GM19463 (cell line): ENCODE measurements around the gene HSFX4.
"Not testable (repeated sequence)": the region's sequence is repeated elsewhere in the genome, so short reads cannot be mapped to it uniquely, and the experiment has no call there.

Source experiments
- ATAC-seq: cut with Tn5 transposase; IDR thresholded peaks from one replicate; pipeline ENCODE4 v1.9.1; 2021; ENCODE audit warnings: mild to moderate bottlenecking, moderate library complexity; ENCODE audit not compliant: unreplicated experiment

HSFX4 gene

GRCh38 chrX:149937328-149937727 lies 8.0 kb downstream of the HSFX4 start:
- ATAC-seq = not testable (repeated sequence)

DNA sequence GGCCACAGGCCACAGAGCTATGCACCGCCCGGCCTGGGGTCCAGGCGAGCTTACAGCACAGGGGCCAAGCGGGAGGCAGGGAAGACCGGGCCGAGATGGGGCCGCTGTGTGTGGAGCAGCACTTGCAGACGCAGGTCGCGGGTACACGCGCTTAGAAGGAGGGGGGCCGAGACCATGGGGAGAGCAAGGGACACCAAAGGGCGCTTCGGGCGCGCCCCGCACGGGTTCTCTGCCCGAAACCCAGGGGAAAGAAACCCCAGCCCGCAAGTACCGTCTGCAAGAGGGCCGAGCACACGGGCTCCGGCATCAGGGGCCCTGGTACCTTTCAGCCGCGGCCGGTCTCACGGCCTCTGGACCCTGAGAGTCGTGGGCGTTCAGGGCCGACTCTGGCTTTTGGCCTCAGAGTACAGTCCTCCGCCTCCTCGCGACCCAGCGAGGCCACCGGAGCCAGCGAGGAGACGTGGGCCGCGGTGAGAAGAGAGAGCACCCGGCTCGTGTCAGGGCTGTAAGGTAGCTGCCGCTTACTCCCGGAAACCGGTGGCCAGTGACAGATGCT lies 8.6 kb downstream of the HSFX4 start:
- ATAC-seq = peak; percentile 0

DNA sequence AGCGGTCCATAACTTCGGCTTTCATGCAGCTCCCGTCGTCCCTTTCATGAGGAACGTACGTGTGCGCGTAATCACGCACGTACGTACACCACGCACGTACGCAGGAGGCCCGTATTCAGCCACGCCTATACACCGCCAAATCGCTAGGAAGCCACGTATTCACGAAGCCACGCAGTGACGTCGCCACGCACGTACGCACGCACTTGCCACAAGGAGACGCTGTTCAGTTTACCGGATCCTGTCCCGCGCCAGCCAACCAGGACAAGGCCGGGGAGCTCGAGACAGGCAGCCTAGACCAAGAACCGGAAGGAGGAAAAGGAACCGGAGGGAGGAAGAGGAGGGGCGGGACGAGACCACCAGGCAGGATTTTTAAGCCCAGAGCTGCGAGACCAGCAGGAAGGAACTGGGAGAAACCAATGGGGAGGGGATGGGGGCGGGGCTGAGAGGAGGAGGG lies 9.1 kb downstream of the HSFX4 start, which contains the start of gene EOLA2:
Gene EOLA2 (minus strand): TSS at position 65 of the 454 bp plus-strand sequence. CDS start 4,617 bp downstream, outside the sequence.
- peak; percentile 61 for ATAC-seq

DNA sequence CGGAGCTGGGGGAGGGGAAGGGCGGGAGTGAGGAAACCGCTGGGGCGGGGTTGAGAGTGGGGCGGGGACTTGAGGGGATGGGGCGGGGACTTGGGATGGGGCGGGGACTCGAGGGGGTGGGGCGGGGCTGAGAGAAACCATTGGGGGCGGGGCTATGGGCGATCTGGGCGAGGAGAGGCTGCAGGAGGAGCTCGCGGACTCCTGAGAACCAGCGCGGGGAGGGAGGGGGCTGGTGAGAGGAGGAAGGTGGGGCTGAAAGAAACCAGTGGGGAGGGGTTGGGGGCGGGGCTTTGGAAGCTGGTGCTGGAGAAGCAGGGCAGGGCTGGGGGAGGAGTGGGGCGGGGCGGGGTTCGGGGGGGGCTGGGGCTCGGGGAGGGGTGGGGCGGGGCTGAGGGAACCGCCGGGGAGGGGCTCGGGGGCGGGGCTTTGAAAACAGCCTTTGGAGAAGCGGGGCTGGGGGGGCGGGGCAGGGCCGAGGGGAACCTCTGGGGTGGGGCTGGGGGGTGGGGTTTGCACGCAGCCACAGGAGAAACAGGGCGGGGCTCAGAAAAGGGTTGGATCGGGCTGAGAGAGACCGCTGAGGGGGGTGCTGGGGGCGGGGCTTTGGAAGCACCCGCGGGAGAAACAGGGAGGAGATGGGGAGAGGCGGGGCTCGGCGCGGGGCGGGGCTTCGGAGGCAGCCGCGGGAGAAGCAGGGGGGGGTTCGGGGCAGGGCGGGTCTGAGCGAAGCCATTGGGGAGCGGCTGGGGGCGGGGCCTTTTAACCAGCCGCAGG lies 9.7 kb downstream of the HSFX4 start:
- peak; percentile 1 for ATAC-seq

GRCh38 chrX:149939655-149939904 lies 10.2 kb downstream of the HSFX4 start:
- peak; percentile 6 for ATAC-seq

DNA sequence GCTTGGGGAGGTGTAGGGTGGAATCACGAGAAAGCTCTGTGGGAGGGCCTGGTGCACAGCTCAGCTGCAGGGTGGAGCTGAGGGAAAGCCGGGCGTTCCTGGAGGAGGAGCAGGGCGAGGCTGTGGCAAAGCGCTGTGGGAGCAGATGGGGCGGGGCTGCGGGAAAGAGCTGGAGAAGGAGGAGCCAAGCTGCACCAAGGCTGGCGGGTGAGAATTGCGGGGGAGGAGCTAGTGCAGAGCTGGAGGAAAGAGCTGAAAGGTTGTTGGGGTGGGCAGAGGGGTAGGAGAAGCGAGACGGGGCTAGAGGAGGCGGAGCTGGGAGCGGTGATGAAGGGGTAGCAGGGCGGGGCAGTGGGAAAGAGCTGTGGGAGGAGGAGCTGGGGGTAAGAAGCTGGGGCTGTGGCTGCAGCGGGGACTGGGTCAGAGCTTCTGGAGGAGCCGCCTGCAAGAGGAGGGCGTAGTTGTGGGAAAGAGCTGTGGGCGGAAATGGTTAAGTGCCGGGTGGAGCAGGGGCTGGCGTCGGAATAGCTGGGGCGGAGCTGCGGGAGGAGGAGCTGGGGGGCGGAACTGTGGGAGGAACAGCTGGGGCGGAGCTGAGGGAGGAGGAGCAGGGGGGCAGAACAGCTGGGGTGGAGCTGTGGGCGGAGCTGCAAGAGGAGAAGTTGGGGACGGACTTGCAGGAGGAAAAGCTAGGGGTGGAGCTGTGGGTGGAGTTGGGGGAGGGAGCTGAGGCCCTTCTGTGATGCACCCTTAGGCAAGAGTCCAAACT lies 10.7 kb downstream of the HSFX4 start:
- peak; percentile 46 for ATAC-seq

GRCh38 chrX:149940674-149941024 lies 11.3 kb downstream of the HSFX4 start:
- not testable (repeated sequence) for ATAC-seq

GRCh38 chrX:149945087-149945670 lies 15.8 kb downstream of the HSFX4 start:
- ATAC-seq = not testable (repeated sequence)

DNA sequence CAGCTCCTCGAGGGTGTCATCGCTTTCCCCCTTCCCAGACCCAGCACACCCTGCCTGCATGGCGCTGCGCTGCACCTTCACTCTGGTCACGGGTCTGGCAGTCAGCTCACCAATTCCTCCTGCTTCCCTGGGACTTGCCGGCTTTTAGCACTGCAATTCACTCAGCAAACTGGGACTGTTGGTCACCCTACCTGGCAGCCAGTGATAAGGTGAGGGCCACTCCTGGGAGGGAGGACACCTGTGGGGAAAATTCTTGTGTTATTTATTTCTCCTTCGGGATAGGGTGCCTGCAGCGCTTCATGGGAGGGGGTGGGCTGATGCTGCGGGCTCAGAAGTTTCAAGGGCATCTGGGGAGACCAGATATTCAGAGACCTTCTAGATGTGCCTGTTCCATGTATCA lies 16.4 kb downstream of the HSFX4 start:
- ATAC-seq = not testable (repeated sequence)

DNA sequence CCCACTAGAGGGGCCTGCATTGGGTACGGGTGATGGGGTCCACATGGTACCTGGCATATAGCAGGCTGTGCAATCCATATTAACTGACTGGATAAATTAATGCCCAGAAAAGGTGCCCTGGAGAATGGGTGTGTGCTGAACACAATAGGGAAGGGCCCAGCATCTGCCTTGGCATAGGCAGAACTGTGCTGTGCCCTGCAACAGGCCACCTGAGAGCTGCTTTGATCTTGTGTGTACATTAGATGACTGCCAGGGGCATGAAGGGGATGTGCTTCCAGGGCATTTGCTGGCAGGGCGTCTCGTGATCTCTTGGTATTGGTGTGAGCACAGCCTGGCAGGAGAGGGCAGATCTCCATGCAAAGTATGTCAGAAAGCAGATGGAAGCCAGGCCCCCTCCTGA lies 17.6 kb downstream of the HSFX4 start:
- ATAC-seq = not testable (repeated sequence)

GRCh38 chrX:149948016-149948415 lies 18.6 kb downstream of the HSFX4 start:
- no peak for ATAC-seq

DNA sequence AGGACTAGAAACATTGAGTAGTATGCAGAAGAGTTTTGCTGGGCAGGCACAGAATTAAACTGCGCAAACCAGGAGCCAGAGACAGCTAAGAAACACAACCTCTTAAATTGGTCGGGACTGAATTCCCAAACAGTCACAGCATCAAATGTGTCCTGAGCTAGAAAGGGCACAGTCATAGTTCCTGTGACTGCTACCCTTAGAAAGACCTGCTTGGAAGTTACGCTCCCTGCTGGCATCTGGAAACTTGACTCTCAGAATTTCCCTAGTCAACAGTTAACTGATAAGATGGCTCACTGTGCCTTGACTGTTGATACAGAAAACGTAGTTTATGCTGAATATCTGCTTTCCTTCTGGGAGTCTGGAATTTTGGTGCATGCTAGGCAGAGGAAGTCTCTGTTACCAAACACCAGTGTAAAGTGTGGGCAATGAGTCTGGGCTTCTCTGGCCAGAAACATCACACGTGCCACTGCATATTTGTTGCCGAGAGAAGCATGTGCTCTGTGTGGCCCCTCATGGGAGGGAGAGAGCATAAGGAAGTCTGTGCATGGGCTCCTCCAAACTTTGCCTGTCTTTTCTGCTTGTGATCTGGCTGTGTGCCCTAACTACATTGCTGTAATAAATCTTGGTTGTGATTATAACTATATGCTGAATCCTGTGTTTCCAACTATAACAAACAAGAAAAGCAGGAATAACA lies 20.5 kb downstream of the HSFX4 start:
- ATAC-seq = no peak

DNA sequence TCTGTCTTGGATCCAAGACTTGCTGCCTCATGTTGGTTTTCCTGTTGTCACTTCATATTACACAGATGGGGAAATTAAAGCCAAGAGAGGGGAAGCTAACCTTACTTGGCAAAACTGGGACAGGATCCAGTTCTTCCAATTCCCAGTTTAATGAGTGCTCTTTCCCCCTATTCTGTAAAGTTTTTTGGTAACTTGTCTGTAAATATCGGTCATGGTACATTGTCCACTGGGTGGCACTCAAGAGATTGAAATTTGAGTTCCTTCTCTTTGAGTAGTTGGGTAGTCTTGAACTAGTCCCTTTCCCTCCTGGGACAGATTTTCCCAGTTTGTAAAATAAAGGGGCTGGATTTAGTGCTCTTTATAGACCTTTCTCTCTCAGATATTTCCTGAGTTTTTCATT lies 21.3 kb downstream of the HSFX4 start:
- ATAC-seq = no peak

GRCh38 chrX:149961572-149961971 lies 32.2 kb downstream of the HSFX4 start:
- no peak for ATAC-seq

DNA sequence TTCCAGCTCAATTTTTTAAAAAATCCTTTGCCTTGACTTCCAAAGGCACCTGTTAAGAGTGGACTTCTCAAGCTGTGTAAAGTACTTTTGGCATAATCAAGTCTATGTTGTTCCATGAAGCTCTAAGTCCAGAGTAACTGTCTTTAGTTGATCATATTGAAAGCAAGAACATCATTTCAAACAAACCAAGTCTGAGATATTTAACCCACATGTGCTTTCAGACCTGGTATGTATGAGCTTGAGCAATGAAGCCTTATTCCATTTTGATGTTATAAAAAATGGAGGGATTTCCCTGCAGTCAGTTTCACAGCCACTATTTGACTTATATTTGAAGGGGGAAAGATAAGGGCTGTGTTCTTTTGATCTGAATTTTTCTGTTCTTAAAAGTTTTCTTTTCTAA lies 32.6 kb downstream of the HSFX4 start:
- no peak for ATAC-seq

- ATAC-seq = peak; percentile 88
Measured at GRCh38 chrX:149962859-149963757, 33.7 kb downstream of the HSFX4 start.

DNA sequence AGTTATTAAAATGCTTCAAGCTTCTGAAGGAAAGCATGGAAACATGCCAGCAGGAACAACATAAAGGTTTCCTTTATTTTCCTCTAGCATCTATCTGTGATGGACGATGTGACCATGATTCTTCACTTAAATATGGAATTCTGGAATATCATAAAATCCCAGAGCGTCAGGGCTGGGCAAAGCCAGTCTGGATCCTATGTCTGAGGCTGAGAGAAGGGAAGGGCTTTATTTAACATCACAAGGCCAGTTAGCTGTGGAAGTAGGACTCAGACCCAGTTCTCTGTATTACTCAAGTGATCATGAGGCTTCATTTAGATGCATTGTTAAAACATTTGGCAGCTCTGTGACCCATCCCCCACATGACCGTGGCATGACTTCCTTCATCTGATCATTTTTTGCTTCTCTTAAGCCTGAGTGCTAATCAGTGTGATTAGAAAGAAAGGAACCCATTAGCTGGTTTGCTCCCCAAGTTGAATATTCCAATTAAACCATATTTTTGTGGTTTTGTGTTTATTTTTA lies 49.8 kb downstream of the HSFX4 start:
- no peak for ATAC-seq
